AG09309 (cell line): Measurements from ENCODE around the gene RRP9.

ENCODE experiments used
- DNase-seq: peaks from one replicate; pipeline ENCODE4 v3.0.0-alpha.2; 2010; ENCODE audit warnings: low read depth
- H3K4me3 ChIP-seq: 2 replicates; pipeline ENCODE4 v1.5.1; 2011; ENCODE audit warnings: mild to moderate bottlenecking, low read depth, low read length, moderate library complexity; ENCODE audit not compliant: control insufficient read depth
- CTCF ChIP-seq: IDR thresholded peaks from 2 replicates; pipeline ENCODE4 v1.5.1; 2011; ENCODE audit warnings: mild to moderate bottlenecking, low read depth, low read length, inconsistent platforms; ENCODE audit not compliant: insufficient read depth, control insufficient read depth; ENCODE audit errors: missing control alignments

The RRP9 gene

GRCh38 chr3:51897391-51897790 is 44.3 kb downstream of the RRP9 start:
- no peak for TF ChIP-seq CTCF
- H3K4me3 ChIP-seq, result no peak overlapping the region
- no peak for DNase-seq

- DNase-seq, result no peak
- no peak for TF ChIP-seq CTCF
- H3K4me3 ChIP-seq, result no peak overlapping the region
These were observed 44.9 kb downstream of the RRP9 start for GRCh38 chr3:51896607-51897305.

GRCh38 chr3:51894939-51895338 is 46.8 kb downstream of the RRP9 start:
- no peak for TF ChIP-seq CTCF
- no peak overlapping the region for H3K4me3 ChIP-seq

GRCh38 chr3:51894391-51894790 is 47.3 kb downstream of the RRP9 start:
- no peak for TF ChIP-seq CTCF
- no peak for DNase-seq
- no peak overlapping the region for H3K4me3 ChIP-seq

More at GRCh38 chr3:51894939-51895338, 46.8 kb downstream of the RRP9 start:
- DNase-seq, result no peak

- DNase-seq, result no peak
- no peak overlapping the region for H3K4me3 ChIP-seq
- no peak for TF ChIP-seq CTCF
These were observed 50.3 kb downstream of the RRP9 start for GRCh38 chr3:51891242-51892039.

- DNase-seq, result no peak
- no peak overlapping the region for H3K4me3 ChIP-seq
- TF ChIP-seq CTCF, result no peak
These were observed 53.1 kb downstream of the RRP9 start for GRCh38 chr3:51888463-51889105.
